Suprapubic skin (tissue), 4 donors: ENCODE data around the gene BBS4. TPM values are rescaled to one million over a fixed set of nuclear protein-coding genes. Genes with fewer than 3 reads are reported as not detected.

Experiments used
- DNase-seq, 2 donors: peaks; one replicate each; pipeline ENCODE4 v3.0.0-alpha.2; 2019; ENCODE audit warnings: low spot score in 2 of 2
- H3K27ac ChIP-seq: fragments of 200-600 bp; sonication (generic); one replicate; pipeline ENCODE4 v1.5.1; 2019
- H3K27me3 ChIP-seq: fragments of 200-600 bp; sonication (generic); one replicate; pipeline ENCODE4 v1.5.1; 2019
- H3K36me3 ChIP-seq: fragments of 200-600 bp; sonication (generic); one replicate; pipeline ENCODE4 v1.5.1; 2019
- H3K4me1 ChIP-seq: fragments of 200-600 bp; sonication (generic); one replicate; pipeline ENCODE4 v1.5.1; 2019
- H3K4me3 ChIP-seq: fragments of 200-600 bp; sonication (generic); one replicate; pipeline ENCODE4 v1.5.1; 2019; ENCODE audit warnings: mild to moderate bottlenecking
- H3K9me3 ChIP-seq: fragments of 200-600 bp; sonication (generic); one replicate; pipeline ENCODE4 v1.5.1; 2019
- EP300 ChIP-seq: sonication (generic); formaldehyde crosslinking; IDR thresholded peaks from one replicate; pipeline ENCODE4 v1.6.1; 2017; ENCODE audit warnings: antibody characterized with exemption
- POLR2A ChIP-seq, 2 donors: fragments of 450-650 bp; IDR thresholded peaks; one replicate each; pipeline ENCODE4 v1.6.1; 2017; ENCODE audit warnings: antibody characterized with exemption in 2 of 2, mild to moderate bottlenecking in 2 of 2, moderate library complexity in 2 of 2
- POLR2AphosphoS5 ChIP-seq, 3 donors: sonication (generic); formaldehyde crosslinking; IDR thresholded peaks; one replicate each; pipeline ENCODE4 v1.6.1; 2017; ENCODE audit warnings: antibody characterized with exemption in 3 of 3
- WGBS: methylation state at CpG from one replicate; pipeline ENCODE4 v1.1.5; 2018; 5-methylcytosine and 5-hydroxymethylcytosine counted together
- total RNA-seq, 4 donors: library from RNA; depleted of rRNA; stranded (reverse); fragments of >200 nt; gene quantifications; one replicate each; pipeline ENCODE4 v1.1.0, GENCODE V29; 2016
- TF ChIP-seq, protein P1 (sequence below), 2 donors: fragments of 200-600 bp in 1 of 2; fragments of 450-650 bp in 1 of 2; sonication (generic) in 1 of 2; IDR thresholded peaks; one replicate each; pipeline ENCODE4 v1.5.1; 2016 to 2019; ENCODE audit warnings: antibody characterized with exemption in 2 of 2, mild to moderate bottlenecking in 1 of 2, moderate library complexity in 1 of 2

Gene BBS4
- total RNA-seq, 4 donors from 2014 or later: 10.8 to 53.9 (median 21.2) TPM

DNA sequence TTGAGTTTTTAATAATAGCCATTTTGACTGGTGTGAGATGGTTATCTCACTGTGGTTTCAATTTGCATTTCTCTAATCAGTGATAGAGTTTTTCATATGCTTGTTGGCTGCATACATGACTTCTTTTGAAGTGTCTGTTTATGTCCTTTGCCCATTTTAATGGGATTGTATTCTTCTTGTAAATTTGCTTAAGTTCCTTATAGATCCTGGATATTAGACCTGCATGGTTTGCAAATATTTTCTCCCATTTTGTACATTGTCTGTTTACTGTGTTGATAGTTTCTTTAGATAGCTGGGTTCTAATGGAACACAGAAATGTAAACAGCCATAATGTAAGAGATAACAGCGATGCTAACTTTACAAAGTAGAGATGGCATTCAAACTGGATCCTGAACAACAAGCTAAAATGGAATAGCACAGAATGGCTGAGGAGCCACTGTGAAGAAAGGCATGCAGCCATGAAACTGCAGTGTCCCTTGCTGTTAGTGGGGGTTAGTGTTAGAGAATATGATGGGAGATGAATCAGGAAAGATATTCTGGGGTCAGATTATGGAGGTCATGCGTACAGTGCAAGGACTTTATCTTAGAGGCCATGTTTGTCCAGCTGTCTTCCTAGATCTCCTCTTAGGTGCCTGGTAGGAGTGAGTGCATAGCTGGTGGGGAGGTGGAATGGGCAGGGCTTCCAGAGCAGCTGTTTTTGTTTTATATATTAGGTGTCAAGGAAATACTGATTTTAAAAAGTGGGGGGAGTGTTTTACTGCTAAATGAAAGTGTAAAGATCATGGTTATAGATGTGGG is 48.1 kb downstream of the BBS4 start:
- no peak for DNase-seq
- Histone ChIP-seq H3K9me3 (no peaks in the 10 kb centered on the region), H3K27ac (no peak overlapping the region), H3K27me3 (no peaks in the 10 kb centered on the region), H3K4me3 (no peak overlapping the region), H3K36me3 (peaks cover 72% of the 10 kb centered on the region), H3K4me1 (no peaks in the 10 kb centered on the region)
- TF ChIP-seq POLR2A (IDR thresholded peaks at IDR 0.05) (no peak), EP300 (no peak), POLR2AphosphoS5 (IDR thresholded peaks at IDR 0.05) (no peak)
- 96% methylated on average over 2 of the region's 2 CpGs for WGBS

DNA sequence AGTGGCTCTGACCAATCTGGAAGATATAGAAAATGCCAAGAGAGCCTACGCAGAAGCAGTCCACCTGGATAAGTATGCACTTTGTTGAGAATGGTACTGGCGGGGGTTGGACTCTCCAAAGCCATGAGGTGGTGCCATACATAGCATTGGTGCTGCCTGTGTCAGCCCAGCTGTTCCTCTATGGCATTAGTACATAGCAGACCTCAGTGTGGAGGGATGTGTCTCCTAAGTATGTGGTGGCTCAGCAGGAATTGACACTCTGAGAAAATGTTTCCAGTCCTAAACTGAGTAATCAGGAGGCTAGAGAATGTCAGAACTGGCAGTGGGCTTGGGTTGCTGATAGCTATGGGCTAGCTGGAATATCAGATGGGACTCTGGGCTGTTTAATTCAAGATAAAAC is 49.1 kb downstream of the BBS4 start:
- WGBS: 92% methylated on average over 2 of the region's 2 CpGs
- H3K36me3 ChIP-seq: peaks cover 76% of the 10 kb centered on the region
- H3K9me3 ChIP-seq: no peaks in the 10 kb centered on the region

DNA sequence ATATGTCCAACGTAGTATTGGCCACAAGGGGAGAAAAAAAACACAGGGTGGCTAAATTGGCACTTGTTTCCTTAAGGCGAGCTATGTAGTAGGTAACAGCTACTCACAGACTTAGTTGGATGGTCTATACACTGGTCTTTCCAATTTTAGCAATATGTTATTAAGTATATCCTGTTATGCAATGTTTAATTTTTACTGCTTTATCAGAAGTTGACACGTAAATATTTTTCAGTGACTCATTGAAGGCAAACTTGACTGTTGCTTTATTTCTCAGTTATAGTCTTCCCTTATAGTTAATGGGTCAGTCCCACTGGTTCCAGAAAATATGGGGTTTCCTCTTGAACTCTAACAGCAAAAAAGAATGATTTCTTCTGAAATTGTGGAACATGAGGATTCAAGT is 51.1 kb downstream of the BBS4 start:
- no peak overlapping the region for H3K4me3 ChIP-seq
- peaks cover 74% of the 10 kb centered on the region for H3K36me3 ChIP-seq
- H3K27ac ChIP-seq: no peak overlapping the region
- no peaks in the 10 kb centered on the region for H3K27me3 ChIP-seq
- no peak for DNase-seq
- TF ChIP-seq EP300 (no peak), POLR2A (IDR thresholded peaks at IDR 0.05) (no peak), POLR2AphosphoS5 (IDR thresholded peaks at IDR 0.05) (no peak)
- TF ChIP-seq, protein P1, sequence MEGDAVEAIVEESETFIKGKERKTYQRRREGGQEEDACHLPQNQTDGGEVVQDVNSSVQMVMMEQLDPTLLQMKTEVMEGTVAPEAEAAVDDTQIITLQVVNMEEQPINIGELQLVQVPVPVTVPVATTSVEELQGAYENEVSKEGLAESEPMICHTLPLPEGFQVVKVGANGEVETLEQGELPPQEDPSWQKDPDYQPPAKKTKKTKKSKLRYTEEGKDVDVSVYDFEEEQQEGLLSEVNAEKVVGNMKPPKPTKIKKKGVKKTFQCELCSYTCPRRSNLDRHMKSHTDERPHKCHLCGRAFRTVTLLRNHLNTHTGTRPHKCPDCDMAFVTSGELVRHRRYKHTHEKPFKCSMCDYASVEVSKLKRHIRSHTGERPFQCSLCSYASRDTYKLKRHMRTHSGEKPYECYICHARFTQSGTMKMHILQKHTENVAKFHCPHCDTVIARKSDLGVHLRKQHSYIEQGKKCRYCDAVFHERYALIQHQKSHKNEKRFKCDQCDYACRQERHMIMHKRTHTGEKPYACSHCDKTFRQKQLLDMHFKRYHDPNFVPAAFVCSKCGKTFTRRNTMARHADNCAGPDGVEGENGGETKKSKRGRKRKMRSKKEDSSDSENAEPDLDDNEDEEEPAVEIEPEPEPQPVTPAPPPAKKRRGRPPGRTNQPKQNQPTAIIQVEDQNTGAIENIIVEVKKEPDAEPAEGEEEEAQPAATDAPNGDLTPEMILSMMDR (IDR thresholded peaks at IDR 0.05): no peak
- WGBS: 86% methylated on average over 3 of the region's 3 CpGs
- H3K9me3 ChIP-seq: no peaks in the 10 kb centered on the region
- H3K4me1 ChIP-seq: no peaks in the 10 kb centered on the region

More for the DNA sequence above, 49.1 kb downstream of the BBS4 start:
- no peaks in the 10 kb centered on the region for H3K4me1 ChIP-seq
- no peak for DNase-seq
- TF ChIP-seq POLR2AphosphoS5 (IDR thresholded peaks at IDR 0.05): no peak
- no peak for TF ChIP-seq POLR2A (IDR thresholded peaks at IDR 0.05)
- TF ChIP-seq, protein P1 (IDR thresholded peaks at IDR 0.05): no peak
- TF ChIP-seq EP300: no peak
- H3K27me3 ChIP-seq: no peaks in the 10 kb centered on the region
- no peak overlapping the region for H3K4me3 ChIP-seq
- H3K27ac ChIP-seq: no peak overlapping the region

DNA sequence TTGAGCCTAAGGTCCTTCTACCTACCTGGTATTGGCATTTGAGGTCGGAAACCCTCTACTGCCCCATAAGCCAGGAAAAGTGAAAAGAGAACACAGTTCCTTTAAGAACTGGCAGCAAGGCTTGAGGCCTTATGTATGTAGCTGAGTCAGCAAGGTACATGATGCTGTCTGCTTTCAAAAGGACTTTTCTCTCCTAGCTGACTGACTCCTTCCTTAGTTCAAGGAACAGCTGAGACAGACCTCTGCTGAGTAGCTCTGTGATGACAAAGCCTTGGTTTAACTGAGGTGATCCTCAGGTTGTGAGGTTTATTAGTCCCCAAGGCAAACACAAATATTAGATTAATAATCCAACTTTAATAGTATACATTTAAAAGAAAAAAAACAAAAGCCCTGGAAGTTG is 51.7 kb downstream of the BBS4 start:
- Histone ChIP-seq H3K4me3 (no peak overlapping the region), H3K4me1 (no peaks in the 10 kb centered on the region), H3K9me3 (no peaks in the 10 kb centered on the region), H3K27ac (no peak overlapping the region), H3K36me3 (peaks cover 67% of the 10 kb centered on the region), H3K27me3 (no peaks in the 10 kb centered on the region)
- WGBS: 91% methylated on average over 1 of the region's 1 CpG
- TF ChIP-seq POLR2AphosphoS5 (IDR thresholded peaks at IDR 0.05): no peak
- TF ChIP-seq POLR2A (IDR thresholded peaks at IDR 0.05): no peak
- TF ChIP-seq, protein P1 (IDR thresholded peaks at IDR 0.05): no peak
- no peak for DNase-seq

DNA sequence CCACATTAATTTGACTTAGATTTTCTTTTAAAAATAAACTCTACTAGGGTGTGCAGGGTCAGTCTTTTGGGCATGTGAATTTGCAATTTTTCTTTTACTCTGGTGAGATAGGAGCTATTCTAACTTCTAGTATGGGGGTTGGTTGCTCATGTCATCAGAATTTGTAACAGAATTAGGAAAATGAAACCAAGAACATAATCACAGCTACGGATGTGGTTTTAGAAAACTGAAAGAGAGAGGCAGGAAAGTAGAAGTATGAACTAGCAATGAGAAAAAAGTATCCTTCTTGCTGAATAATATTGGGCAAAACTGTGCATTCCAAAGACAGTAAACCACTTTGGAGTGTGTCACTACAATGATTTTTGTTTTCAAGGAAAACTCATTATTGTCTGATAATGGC is 54.2 kb downstream of the BBS4 start:
- peaks cover 60% of the 10 kb centered on the region for H3K36me3 ChIP-seq

More for the DNA sequence above, 54.2 kb downstream of the BBS4 start:
- DNase-seq: no peak
- H3K27me3 ChIP-seq: no peaks in the 10 kb centered on the region
- WGBS: 83% methylated on average over 1 of the region's 1 CpG
- no peaks in the 10 kb centered on the region for H3K4me1 ChIP-seq
- no peak overlapping the region for H3K4me3 ChIP-seq
- TF ChIP-seq EP300 (no peak), POLR2A (IDR thresholded peaks at IDR 0.05) (no peak), POLR2AphosphoS5 (IDR thresholded peaks at IDR 0.05) (no peak)
- TF ChIP-seq, protein P1 (IDR thresholded peaks at IDR 0.05): no peak
- no peak overlapping the region for H3K27ac ChIP-seq
- H3K9me3 ChIP-seq: no peaks in the 10 kb centered on the region
